Skeletal muscle satellite cell (primary cell): ENCODE measurements around the gene PLAC9.

ENCODE experiments used
- H3K27me3 ChIP-seq: 2 replicates; pipeline ENCODE4 v1.7.0; 2013; ENCODE audit warnings: low read length; ENCODE audit not compliant: control insufficient read depth, insufficient read depth
- H3K36me3 ChIP-seq: 2 replicates; pipeline ENCODE4 v1.7.0; 2013; ENCODE audit warnings: mild to moderate bottlenecking, control low read depth, low read length; ENCODE audit not compliant: insufficient read depth
- H3K4me1 ChIP-seq: 2 replicates; pipeline ENCODE4 v1.7.0; 2013; ENCODE audit warnings: low read length; ENCODE audit not compliant: control insufficient read depth, insufficient read depth
- H3K4me2 ChIP-seq: 2 replicates; pipeline ENCODE4 v1.7.0; 2013; ENCODE audit warnings: mild to moderate bottlenecking, low read length
- H3K4me3 ChIP-seq: 2 replicates; pipeline ENCODE4 v1.7.0; 2013; ENCODE audit warnings: low read length
- H3K9ac ChIP-seq: 2 replicates; pipeline ENCODE4 v1.7.0; 2013; ENCODE audit warnings: mild to moderate bottlenecking, low read depth, low read length, moderate library complexity
- H3K9me3 ChIP-seq: replicated peaks from 2 replicates; pipeline ENCODE4 v1.7.0; 2013; ENCODE audit warnings: mild to moderate bottlenecking, control low read depth, low read length

The PLAC9 gene

GRCh38 chr10:80174641-80175395 lies 42.3 kb downstream of the PLAC9 start:
- Histone ChIP-seq H3K4me2 (no peak overlapping the region), H3K36me3 (peaks cover 15% of the 10 kb centered on the region), H3K4me3 (no peak overlapping the region), H3K9me3 (no peaks in the 10 kb centered on the region), H3K9ac (no peak overlapping the region), H3K27me3 (no peaks in the 10 kb centered on the region), H3K4me1 (peaks cover 9% of the 10 kb centered on the region)

GRCh38 chr10:80176526-80176925 lies 44.0 kb downstream of the PLAC9 start:
- no peak overlapping the region for H3K4me3 ChIP-seq
- H3K4me1 ChIP-seq: peaks cover 9% of the 10 kb centered on the region
- no peaks in the 10 kb centered on the region for H3K9me3 ChIP-seq
- peaks cover 11% of the 10 kb centered on the region for H3K36me3 ChIP-seq
- H3K27me3 ChIP-seq: no peaks in the 10 kb centered on the region
- H3K9ac ChIP-seq: no peak overlapping the region
- H3K4me2 ChIP-seq: no peak overlapping the region

GRCh38 chr10:80177781-80178636 lies 45.5 kb downstream of the PLAC9 start:
- Histone ChIP-seq H3K9me3 (no peaks in the 10 kb centered on the region), H3K4me2 (no peak overlapping the region), H3K9ac (no peak overlapping the region), H3K4me1 (peaks cover 9% of the 10 kb centered on the region), H3K4me3 (no peak overlapping the region), H3K36me3 (peaks cover 3% of the 10 kb centered on the region), H3K27me3 (no peaks in the 10 kb centered on the region)

GRCh38 chr10:80182986-80183385 lies 50.5 kb downstream of the PLAC9 start:
- no peaks in the 10 kb centered on the region for H3K9me3 ChIP-seq
- H3K9ac ChIP-seq: no peak overlapping the region
- no peak overlapping the region for H3K4me2 ChIP-seq
- H3K27me3 ChIP-seq: no peaks in the 10 kb centered on the region
- H3K4me1 ChIP-seq: peaks cover 3% of the 10 kb centered on the region
- H3K36me3 ChIP-seq: peaks cover 3% of the 10 kb centered on the region
- H3K4me3 ChIP-seq: no peak overlapping the region

- H3K9ac ChIP-seq: no peak overlapping the region
- no peaks in the 10 kb centered on the region for H3K27me3 ChIP-seq
- no peak overlapping the region for H3K4me3 ChIP-seq
- no peaks in the 10 kb centered on the region for H3K4me1 ChIP-seq
- no peaks in the 10 kb centered on the region for H3K9me3 ChIP-seq
- peaks cover 3% of the 10 kb centered on the region for H3K36me3 ChIP-seq
- H3K4me2 ChIP-seq: no peak overlapping the region
Measured at GRCh38 chr10:80183436-80183835, 50.9 kb downstream of the PLAC9 start.

GRCh38 chr10:80184291-80184690 lies 51.8 kb downstream of the PLAC9 start:
- Histone ChIP-seq H3K9ac (no peak overlapping the region), H3K4me3 (no peak overlapping the region), H3K9me3 (no peaks in the 10 kb centered on the region), H3K36me3 (peaks cover 2% of the 10 kb centered on the region), H3K4me1 (no peaks in the 10 kb centered on the region), H3K4me2 (no peak overlapping the region), H3K27me3 (no peaks in the 10 kb centered on the region)

- Histone ChIP-seq H3K27me3 (no peaks in the 10 kb centered on the region), H3K9ac (no peak overlapping the region), H3K9me3 (no peaks in the 10 kb centered on the region), H3K4me3 (no peak overlapping the region), H3K4me2 (no peak overlapping the region), H3K4me1 (no peaks in the 10 kb centered on the region), H3K36me3 (no peaks in the 10 kb centered on the region)
Measured at GRCh38 chr10:80185578-80186299, 53.2 kb downstream of the PLAC9 start.

GRCh38 chr10:80186364-80187012 lies 54.0 kb downstream of the PLAC9 start:
- Histone ChIP-seq H3K27me3 (no peaks in the 10 kb centered on the region), H3K9ac (no peak overlapping the region)

GRCh38 chr10:80187060-80187459 lies 54.5 kb downstream of the PLAC9 start:
- H3K4me3 ChIP-seq: no peak overlapping the region
- H3K4me2 ChIP-seq: no peak overlapping the region
- H3K36me3 ChIP-seq: no peaks in the 10 kb centered on the region
- no peaks in the 10 kb centered on the region for H3K27me3 ChIP-seq
- H3K9me3 ChIP-seq: no peaks in the 10 kb centered on the region
- no peak overlapping the region for H3K9ac ChIP-seq
- H3K4me1 ChIP-seq: no peaks in the 10 kb centered on the region

More at GRCh38 chr10:80186364-80187012, 54.0 kb downstream of the PLAC9 start:
- Histone ChIP-seq H3K4me1 (no peaks in the 10 kb centered on the region), H3K36me3 (no peaks in the 10 kb centered on the region), H3K4me2 (no peak overlapping the region), H3K4me3 (no peak overlapping the region), H3K9me3 (no peaks in the 10 kb centered on the region)

- Histone ChIP-seq H3K27me3 (no peaks in the 10 kb centered on the region), H3K4me1 (no peaks in the 10 kb centered on the region), H3K4me2 (no peak overlapping the region), H3K4me3 (no peak overlapping the region), H3K9me3 (no peaks in the 10 kb centered on the region), H3K9ac (no peak overlapping the region), H3K36me3 (no peaks in the 10 kb centered on the region)
Measured at GRCh38 chr10:80187465-80188409, 55.2 kb downstream of the PLAC9 start.
